Naive thymus-derived CD8-positive, alpha-beta T cell (primary cell): ENCODE data around the gene HMOX2. TPM values are rescaled to one million over a fixed set of nuclear protein-coding genes. Genes with fewer than 3 reads are reported as not detected.

Experiments
- ATAC-seq, 2 donors: fragments of 150-1000 bp; cut with Tn5 transposase in 1 of 2; sonication (Bioruptor Pico), chemical (Tn5 transposase) in 1 of 2; 1 replicate in 1 of 2; 2 replicates in 1 of 2; pipeline ENCODE4 v1.10.0; 2021; ENCODE audit warnings: mild to moderate bottlenecking in 2 of 2, moderate library complexity in 2 of 2
- POLR2A ChIA-PET: fragments of 350-600 bp; sonication (Branson Sonifier 250); formaldehyde crosslinking; loops from one replicate; lab custom pipeline; 2021; ENCODE audit warnings: antibody characterized with exemption; lab: Charles Lee
- DNase-seq, 10 donors: peaks; one replicate each; pipeline versions ENCODE4 v3.0.0 to v3.0.0-alpha.2; 2020 to 2022
- H3K27ac Mint-ChIP-seq, 10 donors: one replicate each; pipeline ENCODE4 v1.8.0; 2020 to 2022; ENCODE audit warnings: mild to moderate bottlenecking in 10 of 10, mixed read lengths in 10 of 10, moderate library complexity in 4 of 10, inconsistent platforms in 1 of 10
- H3K27me3 Mint-ChIP-seq, 5 donors: one replicate each; pipeline ENCODE4 v1.8.0; 2021 to 2022; ENCODE audit warnings: mixed read lengths in 5 of 5
- H3K36me3 Mint-ChIP-seq, 3 donors: one replicate each; pipeline ENCODE4 v1.8.0; 2020 to 2022; ENCODE audit warnings: mixed read lengths in 3 of 3, mild to moderate bottlenecking in 2 of 3, inconsistent platforms in 1 of 3
- H3K4me1 Mint-ChIP-seq, 4 donors: one replicate each; pipeline ENCODE4 v1.8.0; 2021 to 2022; ENCODE audit warnings: mixed read lengths in 4 of 4
- H3K4me3 Mint-ChIP-seq, 10 donors: one replicate each; pipeline ENCODE4 v1.8.0; 2020 to 2022; ENCODE audit warnings: mild to moderate bottlenecking in 10 of 10, mixed read lengths in 10 of 10, moderate library complexity in 6 of 10, inconsistent platforms in 1 of 10
- H3K9me3 Mint-ChIP-seq, 9 donors: one replicate each; pipeline ENCODE4 v1.8.0; 2020 to 2022; ENCODE audit warnings: mixed read lengths in 9 of 9, mild to moderate bottlenecking in 3 of 9, inconsistent platforms in 1 of 9, moderate library complexity in 1 of 9
- polyA plus RNA-seq, 3 donors: library from polyadenylated mRNA; unstranded; fragments of 300-500 nt; fragmentation: Illumina TruSeq; gene quantifications; one replicate each; pipeline ENCODE4 v1.2.3, GENCODE V29; 2021
- total RNA-seq, 8 experiments: library from RNA in 2 of 8; stranded (reverse) in 2 of 8; gene quantifications; one replicate each; pipeline ENCODE4 v1.2.3 and lab custom pipeline; 2021 to 2026

Gene HMOX2
- total and polyA plus RNA-seq, 5 experiments from 2014 or later = 64.3 to 210 (median 123) TPM

DNA sequence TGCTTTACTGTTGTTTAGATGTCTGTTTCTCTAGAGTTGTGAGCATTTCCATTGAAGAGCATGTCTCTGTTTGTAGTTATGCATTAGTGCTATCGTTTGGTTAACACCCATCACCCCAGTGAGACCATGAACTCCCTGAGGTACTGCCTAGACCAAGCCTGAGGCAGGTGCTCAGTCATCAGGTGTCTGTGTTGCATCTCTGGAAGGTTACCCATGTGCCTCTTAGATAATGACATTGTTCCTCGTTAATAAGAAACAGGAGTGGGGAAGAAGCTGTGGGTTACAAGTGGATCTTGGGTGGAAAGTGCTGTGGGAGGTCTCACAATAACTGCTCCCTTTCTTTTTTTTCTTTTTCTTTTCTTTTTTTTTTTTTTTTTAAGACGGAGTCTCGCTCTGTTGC lies 32.2 kb upstream of the HMOX2 start:
- no peak for DNase-seq
- H3K36me3 Mint-ChIP-seq = peaks cover 0 to 96% (median 32%) of the 10 kb centered on the region in 3 donors
- peak overlapping the region in 1 of 10 donors; percentile 31 for H3K27ac Mint-ChIP-seq
- no peaks in the 10 kb centered on the region for H3K27me3 Mint-ChIP-seq
- H3K4me3 Mint-ChIP-seq = no peak overlapping the region
- no peak for ATAC-seq
- POLR2A ChIA-PET = no interaction called here
- H3K9me3 Mint-ChIP-seq = no peaks in the 10 kb centered on the region
- H3K4me1 Mint-ChIP-seq = peaks cover 0 to 14% (median 5%) of the 10 kb centered on the region in 4 donors

DNA sequence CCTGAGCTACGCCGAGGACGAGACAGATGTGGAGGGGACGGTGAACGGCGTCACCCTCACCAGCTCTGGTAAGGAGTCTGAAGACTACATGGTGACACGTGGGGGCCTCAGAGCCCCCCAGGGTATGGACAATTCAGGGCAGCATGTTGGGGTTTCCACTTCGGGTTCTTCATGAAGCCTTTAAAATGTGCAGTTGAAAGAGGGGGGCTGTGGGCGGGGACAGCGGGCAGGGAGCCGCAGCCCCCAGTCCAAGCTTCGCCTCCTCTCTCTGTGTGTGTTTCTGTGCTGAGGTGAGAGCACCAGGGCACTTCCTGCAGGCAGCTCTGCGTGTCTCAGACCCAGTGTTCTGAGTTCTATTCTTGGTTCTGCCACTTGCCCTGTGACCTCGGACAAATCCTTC lies 25.8 kb upstream of the HMOX2 start:
- Mint-ChIP-seq H3K4me1 (no peaks in the 10 kb centered on the region), H3K27me3 (no peaks in the 10 kb centered on the region), H3K9me3 (no peaks in the 10 kb centered on the region), H3K4me3 (no peak overlapping the region), H3K36me3 (peaks cover 0 to 89% (median 15%) of the 10 kb centered on the region in 3 donors), H3K27ac (no peak overlapping the region)
- POLR2A ChIA-PET = no interaction called here
- ATAC-seq (no peak), DNase-seq (no peak)

DNA sequence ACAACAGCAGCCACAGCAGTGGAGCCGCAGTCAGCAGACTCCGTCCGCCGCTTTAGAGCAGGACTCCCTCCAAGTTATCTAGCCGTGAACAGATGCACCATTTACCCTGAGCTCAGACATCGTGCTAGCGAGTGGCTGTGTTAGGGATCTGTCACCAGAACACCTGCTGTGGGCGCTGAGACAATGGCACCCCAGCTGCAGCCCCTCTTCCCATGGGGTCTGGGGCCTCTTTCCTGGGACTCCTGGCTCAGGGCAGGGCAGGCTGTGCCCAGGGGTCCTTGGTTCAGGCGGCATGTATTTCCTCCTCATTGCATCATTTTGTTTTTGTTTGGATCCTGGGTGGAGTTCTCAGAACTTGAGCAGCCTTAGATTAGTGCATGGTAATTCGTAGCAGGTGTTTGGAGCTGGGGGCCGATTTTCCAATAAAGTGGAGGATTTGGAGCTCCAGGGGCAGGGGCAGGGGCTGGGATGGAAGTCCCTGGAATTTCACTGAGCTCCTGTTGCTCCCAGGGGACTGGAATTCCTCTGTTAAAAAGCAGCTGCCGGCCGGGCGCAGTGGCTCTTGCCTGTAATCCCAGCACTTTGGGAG lies 25.2 kb upstream of the HMOX2 start:
- ATAC-seq = no peak
- Mint-ChIP-seq H3K4me1 (no peaks in the 10 kb centered on the region), H3K27ac (peak overlapping the region in 1 of 10 donors; percentile 11), H3K9me3 (no peaks in the 10 kb centered on the region), H3K27me3 (no peaks in the 10 kb centered on the region), H3K4me3 (no peak overlapping the region), H3K36me3 (peaks cover 0 to 89% (median 16%) of the 10 kb centered on the region in 3 donors)
- POLR2A ChIA-PET = interaction anchor here (0.6 to 0.7 kb wide), 3 partner anchors 20 to 222 kb away, joined by 3 to 5 read pairs (median 3); no protein-coding TSS in a partner anchor
- DNase-seq = no peak

DNA sequence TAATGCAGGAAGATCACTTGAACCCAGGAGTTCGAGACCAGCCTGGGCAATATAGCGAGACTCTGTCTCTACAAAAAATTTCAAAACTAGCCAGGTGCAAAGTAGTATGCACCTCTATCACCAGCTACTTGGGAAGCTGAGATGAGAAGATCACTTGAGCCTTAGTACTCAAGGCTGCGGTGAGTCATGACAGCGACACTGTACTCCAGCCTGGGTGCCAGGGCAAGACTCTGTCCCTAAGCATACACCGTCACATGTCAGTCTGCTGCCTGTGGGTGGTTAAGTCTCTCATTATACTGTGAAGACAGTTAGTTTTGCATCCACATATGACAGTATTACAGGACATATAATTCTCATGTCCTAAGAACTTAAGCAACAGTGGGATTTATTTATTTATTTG lies 23.5 kb upstream of the HMOX2 start:
- peaks cover 0 to 2% (median 0%) of the 10 kb centered on the region in 4 donors for H3K4me1 Mint-ChIP-seq
- peak overlapping the region in 5 of 10 donors; percentile 26 to 74 (median 57) for H3K27ac Mint-ChIP-seq
- POLR2A ChIA-PET = interaction anchor here (0.7 to 0.9 kb wide), 2 partner anchors 23 to 37 kb away, joined by 3 to 4 read pairs; no protein-coding TSS in a partner anchor
- DNase-seq = no peak
- peaks cover 0 to 87% (median 13%) of the 10 kb centered on the region in 3 donors for H3K36me3 Mint-ChIP-seq
- no peaks in the 10 kb centered on the region for H3K27me3 Mint-ChIP-seq
- no peaks in the 10 kb centered on the region for H3K9me3 Mint-ChIP-seq
- no peak overlapping the region for H3K4me3 Mint-ChIP-seq
- ATAC-seq = no peak

DNA sequence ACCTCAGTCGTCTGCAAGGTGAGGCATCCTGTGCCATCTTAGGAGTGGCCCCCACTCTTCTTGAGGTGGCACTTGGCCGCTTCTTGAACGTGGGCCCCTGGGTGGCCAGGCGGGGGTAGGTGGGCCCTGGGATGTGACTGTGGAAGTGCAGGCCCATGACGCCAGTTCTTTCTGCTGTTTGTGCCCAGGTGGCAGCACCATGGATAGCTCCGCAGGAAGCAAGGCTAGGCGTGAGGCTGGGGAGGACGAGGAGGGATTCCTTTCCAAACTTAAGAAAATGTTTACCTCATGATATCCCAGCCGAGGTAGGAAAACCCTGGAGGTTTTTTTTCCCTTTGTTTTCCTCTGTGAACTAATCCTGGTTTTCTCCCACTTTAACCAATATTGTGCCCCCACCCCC lies 21.6 kb upstream of the HMOX2 start:
- H3K36me3 Mint-ChIP-seq = peaks cover 0 to 75% (median 13%) of the 10 kb centered on the region in 3 donors
- peaks cover 7 to 10% (median 8%) of the 10 kb centered on the region in 4 donors for H3K4me1 Mint-ChIP-seq
- POLR2A ChIA-PET = no interaction called here
- H3K4me3 Mint-ChIP-seq = no peak overlapping the region
- DNase-seq = no peak
- no peaks in the 10 kb centered on the region for H3K9me3 Mint-ChIP-seq
- H3K27ac Mint-ChIP-seq = peak overlapping the region in 3 of 10 donors; percentile 36 to 50 (median 47)
- no peak for ATAC-seq
- no peaks in the 10 kb centered on the region for H3K27me3 Mint-ChIP-seq

DNA sequence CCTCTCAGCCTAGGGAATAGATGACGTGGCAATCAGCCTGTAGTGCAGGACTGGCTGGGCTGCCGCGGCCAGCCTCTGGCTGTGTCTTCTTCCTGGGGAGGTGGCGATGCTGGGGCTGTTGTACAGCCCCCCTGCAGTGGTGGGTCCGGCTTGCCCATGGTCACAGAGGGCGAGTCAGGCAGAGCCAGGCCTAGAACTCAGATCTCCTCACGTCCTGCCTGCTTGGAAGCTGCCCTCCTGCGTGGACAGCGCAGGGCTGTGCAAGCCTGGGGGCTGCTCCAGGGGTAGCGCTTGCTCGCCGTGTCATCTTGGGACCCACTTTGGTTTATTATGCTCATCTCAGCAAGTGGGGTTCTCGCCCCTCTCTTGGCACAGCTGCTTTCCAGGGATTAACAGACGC lies 21.1 kb upstream of the HMOX2 start:
- Mint-ChIP-seq H3K27me3 (no peaks in the 10 kb centered on the region), H3K27ac (peak overlapping the region in 5 of 10 donors; percentile 29 to 77 (median 68)), H3K4me3 (no peak overlapping the region), H3K36me3 (peaks cover 0 to 74% (median 13%) of the 10 kb centered on the region in 3 donors), H3K9me3 (no peaks in the 10 kb centered on the region), H3K4me1 (peaks cover 7 to 15% (median 13%) of the 10 kb centered on the region in 4 donors)
- no peak for ATAC-seq
- POLR2A ChIA-PET = no interaction called here
- DNase-seq = no peak

DNA sequence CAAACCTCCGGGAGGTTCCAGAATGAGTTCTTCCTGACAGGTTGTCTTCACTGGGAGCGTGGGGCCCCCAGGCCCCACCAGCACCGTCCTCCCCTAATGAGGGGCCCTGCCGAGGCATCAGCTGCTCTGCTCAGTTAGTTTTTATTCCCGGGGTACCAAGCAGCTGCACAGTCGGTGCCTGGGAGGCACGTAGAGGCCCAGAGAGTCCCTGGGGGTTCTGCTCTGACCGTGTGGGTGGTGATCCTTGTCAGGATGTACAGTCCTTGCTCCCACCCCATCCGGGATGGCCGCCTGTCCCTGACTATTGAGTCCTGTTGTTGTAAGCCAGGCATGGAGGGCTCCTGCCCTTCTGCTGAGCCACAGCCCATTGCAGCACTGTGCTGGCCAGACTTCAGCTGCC lies 20.2 kb upstream of the HMOX2 start:
- DNase-seq = no peak
- POLR2A ChIA-PET = interaction anchor here (0.6 kb wide), 1 partner anchor 27 kb away, joined by 4 read pairs; no protein-coding TSS in a partner anchor
- Mint-ChIP-seq H3K4me1 (peaks cover 7 to 18% (median 14%) of the 10 kb centered on the region in 4 donors), H3K27ac (peak overlapping the region in 3 of 10 donors; percentile 27 to 74 (median 57)), H3K9me3 (no peaks in the 10 kb centered on the region), H3K4me3 (no peak overlapping the region), H3K36me3 (peaks cover 0 to 70% (median 9%) of the 10 kb centered on the region in 3 donors), H3K27me3 (no peaks in the 10 kb centered on the region)
- no peak for ATAC-seq

DNA sequence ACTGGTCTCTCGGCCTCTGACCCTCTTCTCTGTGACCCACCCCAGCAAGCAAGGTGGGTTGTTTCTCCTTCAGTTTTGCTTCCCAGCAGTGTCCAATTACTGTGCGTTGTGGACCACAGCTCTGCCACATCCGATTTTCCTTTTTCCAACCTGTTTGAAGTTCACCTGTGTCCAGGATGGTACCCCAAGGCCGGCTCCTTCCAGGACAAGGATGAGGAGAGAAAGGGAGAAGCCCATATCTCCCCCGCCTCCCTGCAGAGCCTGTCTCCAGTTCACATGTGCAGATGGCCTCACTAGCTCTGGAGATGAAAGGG lies 15.3 kb upstream of the HMOX2 start:
- Mint-ChIP-seq H3K9me3 (no peaks in the 10 kb centered on the region), H3K4me1 (peaks cover 7 to 27% (median 19%) of the 10 kb centered on the region in 4 donors), H3K27ac (peak overlapping the region in 9 of 10 donors; percentile 28 to 87 (median 72)), H3K4me3 (peak overlapping the region in 1 of 10 donors; percentile 20), H3K36me3 (peaks cover 0 to 77% (median 5%) of the 10 kb centered on the region in 3 donors), H3K27me3 (no peaks in the 10 kb centered on the region)
- DNase-seq = no peak
- POLR2A ChIA-PET = interaction anchor here (0.5 to 3.1 kb wide), 5 partner anchors 15 to 1353 kb away, joined by 5 to 11 read pairs (median 6); partner anchors contain the start of genes CDIP1 and HMOX2
- no peak for ATAC-seq

DNA sequence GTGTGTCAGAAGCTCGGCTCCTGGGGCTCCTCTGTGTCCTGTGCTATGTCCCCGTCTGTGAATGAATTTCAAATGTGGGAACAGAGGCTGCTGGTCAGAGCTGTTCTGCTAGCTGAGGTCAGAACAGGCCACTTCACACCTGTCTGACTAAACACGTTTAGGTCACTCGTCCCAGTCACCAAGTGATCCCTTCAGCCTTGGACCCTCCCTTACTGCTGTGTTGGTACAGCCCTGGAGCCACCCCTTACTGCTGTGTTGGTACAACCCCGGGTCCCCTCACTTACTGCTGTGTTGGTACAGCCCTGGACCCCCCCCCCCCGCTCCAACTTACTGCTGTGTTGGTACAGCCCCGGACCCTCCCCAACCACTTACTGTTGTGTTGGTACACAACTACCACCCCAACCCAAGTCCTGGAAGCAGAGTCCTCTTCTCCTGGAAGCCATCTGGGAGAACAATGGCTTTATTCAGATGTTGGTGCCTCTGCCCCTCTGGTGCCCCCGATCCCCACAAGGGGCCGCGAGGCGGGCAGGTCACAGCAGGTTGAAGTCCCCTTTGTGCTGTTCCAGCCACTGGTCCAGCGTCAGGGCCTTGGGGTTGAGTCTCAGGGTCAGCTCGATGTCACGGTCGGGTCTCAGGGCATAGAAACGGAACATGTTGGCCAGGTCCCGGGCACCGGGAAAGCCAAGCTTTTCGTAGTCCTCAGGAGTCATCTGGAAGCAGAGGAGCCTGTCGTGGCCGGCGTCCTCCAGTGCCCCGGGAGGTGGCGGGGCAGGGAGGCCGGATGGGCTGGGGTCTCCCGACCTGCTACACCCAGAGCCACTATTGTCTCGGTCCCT lies 14.7 kb upstream of the HMOX2 start:
- H3K27ac Mint-ChIP-seq = peak overlapping the region in 8 of 10 donors; percentile 28 to 92 (median 78)
- POLR2A ChIA-PET = interaction anchor here (0.5 to 3.1 kb wide), 3 partner anchors 15 to 1353 kb away, joined by 3 to 11 read pairs (median 5); partner anchors contain the start of gene HMOX2
- H3K4me1 Mint-ChIP-seq = peaks cover 11 to 33% (median 22%) of the 10 kb centered on the region in 4 donors
- peaks cover 0 to 76% (median 5%) of the 10 kb centered on the region in 3 donors for H3K36me3 Mint-ChIP-seq
- ATAC-seq (no peak), DNase-seq (no peak)
- H3K4me3 Mint-ChIP-seq = no peak overlapping the region
- H3K27me3 Mint-ChIP-seq = no peaks in the 10 kb centered on the region
- no peaks in the 10 kb centered on the region for H3K9me3 Mint-ChIP-seq

DNA sequence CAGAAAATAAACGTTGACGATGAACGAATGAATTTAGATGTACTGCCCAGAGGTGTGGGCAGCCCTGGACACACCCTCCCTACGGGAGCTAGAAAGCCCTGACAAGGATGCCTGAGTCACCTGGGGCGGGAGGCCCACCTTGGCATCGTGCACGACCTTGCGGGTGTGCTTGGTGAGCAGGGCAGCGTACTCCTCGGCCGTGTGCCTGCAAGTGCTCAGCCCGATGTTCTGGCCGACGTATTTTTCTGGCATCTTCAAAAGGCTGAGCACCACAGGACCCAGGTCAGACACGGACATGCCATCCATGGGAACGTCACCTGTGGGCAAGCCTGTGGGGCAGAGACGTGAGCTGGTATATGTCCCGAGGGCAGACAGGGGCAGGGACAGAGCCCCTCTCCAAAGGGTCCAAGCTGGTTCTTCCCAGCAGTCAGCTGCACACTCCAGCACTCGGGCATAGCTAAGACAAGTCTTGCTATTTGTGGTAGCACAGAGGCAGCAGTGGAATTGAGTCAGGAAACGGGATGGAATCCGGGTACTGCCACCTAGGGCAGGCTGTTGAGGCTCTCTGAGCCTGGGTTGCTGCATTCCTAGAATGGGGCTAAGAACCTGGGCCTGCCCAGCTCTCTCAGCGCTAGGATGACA lies 12.6 kb upstream of the HMOX2 start:
- DNase-seq = no peak
- Mint-ChIP-seq H3K27ac (peak overlapping the region in 5 of 10 donors; percentile 22 to 78 (median 47)), H3K4me1 (peaks cover 12 to 40% (median 26%) of the 10 kb centered on the region in 4 donors), H3K4me3 (no peak overlapping the region), H3K9me3 (no peaks in the 10 kb centered on the region), H3K36me3 (peaks cover 0 to 84% (median 11%) of the 10 kb centered on the region in 3 donors), H3K27me3 (no peaks in the 10 kb centered on the region)
- ATAC-seq = no peak
- POLR2A ChIA-PET = interaction anchor here (0.5 to 1.4 kb wide), 2 partner anchors 36 to 67 kb away, joined by 3 to 4 read pairs; no protein-coding TSS in a partner anchor

DNA sequence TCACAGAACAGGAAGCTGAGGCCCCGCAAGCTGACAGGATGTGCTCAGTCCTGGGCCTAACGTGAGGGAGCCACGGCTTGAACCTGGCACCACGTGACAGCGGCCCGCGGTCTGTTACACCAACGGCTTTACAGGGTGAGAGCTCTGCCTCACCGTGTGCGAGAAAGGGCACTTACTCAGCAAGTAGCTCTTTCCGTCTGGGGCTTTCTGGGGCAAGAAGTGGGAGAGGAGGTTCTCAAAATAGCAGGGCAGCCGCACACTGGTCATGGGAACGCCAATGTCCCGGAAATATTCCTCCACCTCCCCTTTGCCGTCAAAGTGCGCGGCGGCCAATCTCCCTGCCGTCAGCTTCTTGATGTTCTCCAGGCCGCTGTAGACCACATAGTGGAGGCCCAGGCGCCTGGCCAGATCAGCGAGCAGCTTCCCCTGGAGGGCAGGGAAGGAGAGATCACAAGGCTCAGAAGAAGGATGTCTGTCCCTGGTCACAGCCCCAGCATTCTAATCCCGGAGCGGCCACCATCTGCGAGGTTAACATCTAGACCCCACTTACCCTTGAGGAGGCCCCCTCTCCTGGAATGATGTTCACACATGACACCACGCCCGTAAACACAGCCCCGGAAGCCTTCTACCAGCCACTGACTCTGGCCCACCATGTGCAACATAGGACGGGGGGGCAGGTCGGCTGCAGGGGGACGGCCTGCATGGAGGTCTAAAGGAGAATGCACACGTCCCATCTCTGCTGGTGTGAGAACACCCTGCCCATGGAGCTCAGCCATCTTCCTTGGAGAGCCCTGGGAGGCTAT lies 10.0 kb upstream of the HMOX2 start:
- Mint-ChIP-seq H3K4me3 (peak overlapping the region in 3 of 10 donors; percentile 32 to 55 (median 38)), H3K27ac (peak overlapping the region in 9 of 10 donors; percentile 31 to 92 (median 68)), H3K36me3 (peaks cover 0 to 73% (median 11%) of the 10 kb centered on the region in 3 donors), H3K27me3 (no peaks in the 10 kb centered on the region), H3K4me1 (peaks cover 0 to 26% (median 17%) of the 10 kb centered on the region in 4 donors), H3K9me3 (no peaks in the 10 kb centered on the region)
- ATAC-seq (peak; percentile 50 to 51), DNase-seq (peak in 2 of 10 donors; percentile 47 to 56)
- POLR2A ChIA-PET = interaction anchor here (0.6 to 2.2 kb wide), 5 partner anchors 8 to 39 kb away, joined by 3 to 7 read pairs (median 4); partner anchors contain the start of genes HMOX2 and NMRAL1
